GM13976 (cell line): ENCODE measurements around the gene AKIP1.

ENCODE experiments used
- DNase-seq: peaks from one replicate; pipeline ENCODE4 v3.0.0; 2012; ENCODE audit warnings: low spot score
- CTCF ChIP-seq: IDR thresholded peaks from 2 replicates; pipeline ENCODE4 v1.5.1; 2012; ENCODE audit warnings: borderline replicate concordance, mild to moderate bottlenecking; ENCODE audit not compliant: insufficient read depth; ENCODE audit errors: extremely low read depth, missing control alignments, control extremely low read depth
- in situ Hi-C: fragments of 300-500 bp; cut with MboI; formaldehyde crosslinking; loops from one replicate; pipeline ENCODE4 v1.12.0; 2022; ENCODE audit warnings: low sequenced_read_pairs, mixed read lengths, inconsistent platforms; ENCODE audit not compliant: unreplicated experiment

Gene AKIP1

GRCh38 chr11:8956860-8957259 is 45.9 kb downstream of the AKIP1 start:
- no peak for TF ChIP-seq CTCF
- no peak for DNase-seq
- in situ Hi-C loops = no loop called here

- in situ Hi-C loops = no loop called here
- peak; percentile 84 for DNase-seq
- peak; percentile 64 for TF ChIP-seq CTCF
Measured at GRCh38 chr11:8959546-8960166, 48.7 kb downstream of the AKIP1 start.

DNA sequence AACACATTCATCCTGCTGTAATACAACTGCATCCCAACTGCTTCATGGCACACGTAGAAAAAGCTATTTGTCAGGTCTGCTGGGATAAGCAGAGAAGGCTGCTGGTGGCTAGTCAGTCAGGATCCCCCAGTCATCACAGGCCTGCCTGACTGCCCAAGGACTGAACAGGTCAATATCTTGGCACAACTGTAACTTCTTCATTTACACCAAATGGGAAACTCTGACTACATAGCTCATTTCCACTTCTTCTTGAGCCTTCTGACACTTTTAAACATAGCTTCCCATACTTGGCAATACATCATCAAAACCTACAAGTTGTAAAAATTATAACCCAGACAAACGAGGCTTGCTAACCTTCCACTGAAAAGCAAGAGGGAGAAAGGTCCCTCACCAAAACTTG is 50.4 kb downstream of the AKIP1 start:
- in situ Hi-C loops = no loop called here
- TF ChIP-seq CTCF = no peak
- DNase-seq = no peak

GRCh38 chr11:8962841-8963240 is 51.9 kb downstream of the AKIP1 start:
- DNase-seq = no peak
- TF ChIP-seq CTCF = no peak
- in situ Hi-C loops = no loop called here

- in situ Hi-C loops = no loop called here
- DNase-seq = peak; percentile 86
- TF ChIP-seq CTCF = no peak
Measured at GRCh38 chr11:8963569-8964323, 52.8 kb downstream of the AKIP1 start.

GRCh38 chr11:8964324-8965320 is 53.6 kb downstream of the AKIP1 start, which contains the start of gene TMEM9B:
TSS of gene TMEM9B (minus strand) at chr11:8964442. CDS start at chr11:8964313, 129 bp downstream.
- peak; percentile 90 for DNase-seq
- in situ Hi-C loops = no loop called here
- no peak for TF ChIP-seq CTCF
